Uterus (tissue), 4 donors: ENCODE measurements around the gene QKI. TPM values are rescaled to one million over a fixed set of nuclear protein-coding genes. Genes with fewer than 3 reads are reported as not detected.

Experiments
- DNase-seq, 2 donors: peaks; one replicate each; pipeline ENCODE4 v3.0.0-alpha.2; 2019 to 2020
- H3K27ac ChIP-seq, 2 donors: fragments of 200-600 bp; sonication (generic); 1 replicate in 1 of 2; 2 replicates in 1 of 2; pipeline ENCODE4 v1.5.1; 2016 to 2018
- H3K27me3 ChIP-seq, 2 donors: fragments of 200-600 bp; sonication (generic); one replicate each; pipeline ENCODE4 v1.5.1; 2018 to 2019; ENCODE audit warnings: control low read depth in 1 of 2
- H3K36me3 ChIP-seq, 2 donors: fragments of 200-600 bp; sonication (generic); one replicate each; pipeline ENCODE4 v1.5.1; 2019; ENCODE audit warnings: control low read depth in 1 of 2
- H3K4me1 ChIP-seq, 2 donors: fragments of 200-600 bp; sonication (generic); one replicate each; pipeline ENCODE4 v1.5.1; 2018 to 2019; ENCODE audit warnings: control low read depth in 1 of 2
- H3K4me3 ChIP-seq, 2 donors: fragments of 200-600 bp; sonication (generic); 1 replicate in 1 of 2; 2 replicates in 1 of 2; pipeline ENCODE4 v1.5.1; 2018 to 2019; ENCODE audit warnings: mild to moderate bottlenecking in 1 of 2
- H3K9me3 ChIP-seq, 2 donors: fragments of 200-600 bp; sonication (generic); one replicate each; pipeline ENCODE4 v1.5.1; 2019; ENCODE audit warnings: control low read depth in 1 of 2
- CTCF ChIP-seq, 4 experiments: fragments of 200-600 bp in 2 of 4; fragments of 450-650 bp in 2 of 4; sonication (generic) in 2 of 4; IDR thresholded peaks; one replicate each; pipeline ENCODE4 v1.5.1; 2016 to 2019; ENCODE audit warnings: antibody characterized with exemption in 4 of 4, mild to moderate bottlenecking in 2 of 4, moderate library complexity in 1 of 4
- POLR2A ChIP-seq, 2 donors: fragments of 450-650 bp; IDR thresholded peaks; one replicate each; pipeline ENCODE4 v1.6.1; 2016; ENCODE audit warnings: antibody characterized with exemption in 2 of 2, mild to moderate bottlenecking in 1 of 2, moderate library complexity in 1 of 2
- intact Hi-C: fragments of 100-400 bp; cut with DNase I; formaldehyde crosslinking; loops from one replicate; pipeline ENCODE4 v1.15.1; 2023; ENCODE audit warnings: low total_unique reads
- total RNA-seq, 4 donors: library from RNA; depleted of rRNA in 3 of 4; stranded (reverse); fragments of >200 nt in 3 of 4; gene quantifications; one replicate each; pipeline versions ENCODE4 v1.1.0 to v1.2.4, GENCODE V29; 2014 to 2023
- donor health status: DM: yes; HTN: yes; CAD: no.

The QKI gene
- total RNA-seq, 4 donors from 2014 or later = 93.5 to 213 (median 164) TPM

GRCh38 chr6:163420289-163420614 is 5.7 kb downstream of the QKI start:
- intact Hi-C loops = no loop called here
- no peaks in the 10 kb centered on the region for H3K9me3 ChIP-seq
- no peak overlapping the region for H3K4me3 ChIP-seq
- TF ChIP-seq POLR2A (IDR thresholded peaks at IDR 0.05) = no peak
- TF ChIP-seq CTCF (IDR thresholded peaks at IDR 0.05) = no peak
- peak overlapping the region; percentile 38 to 100 for H3K27ac ChIP-seq
- H3K27me3 ChIP-seq = no peaks in the 10 kb centered on the region
- H3K4me1 ChIP-seq = peaks cover 7 to 8% of the 10 kb centered on the region in 2 donors
- H3K36me3 ChIP-seq = no peaks in the 10 kb centered on the region
- DNase-seq = no peak

DNA sequence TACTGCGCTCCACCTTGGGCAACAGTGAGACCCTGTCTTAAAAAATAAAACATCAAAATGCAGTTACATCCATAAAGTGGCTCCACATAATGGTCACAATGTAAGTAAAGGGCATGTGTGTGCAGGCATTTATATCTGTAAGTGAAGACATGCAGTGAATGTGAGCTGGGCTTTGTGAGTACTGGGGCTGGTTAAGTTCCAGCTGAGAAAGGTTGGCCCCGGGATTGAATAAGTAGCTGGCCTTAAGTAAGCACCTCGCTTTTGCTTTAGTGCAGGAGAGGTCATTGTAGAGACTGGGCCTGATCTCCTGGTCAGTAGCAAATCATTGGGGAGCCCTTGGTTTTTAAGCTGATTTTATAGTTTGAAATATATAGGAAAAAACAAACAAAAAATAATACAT is 8.0 kb downstream of the QKI start:
- H3K36me3 ChIP-seq = no peaks in the 10 kb centered on the region
- no peak overlapping the region for H3K27ac ChIP-seq
- H3K4me3 ChIP-seq = no peak overlapping the region

GRCh38 chr6:163423696-163424095 is 9.2 kb downstream of the QKI start:
- no peaks in the 10 kb centered on the region for H3K36me3 ChIP-seq
- no peak for DNase-seq
- TF ChIP-seq CTCF (IDR thresholded peaks at IDR 0.05) (no peak), POLR2A (IDR thresholded peaks at IDR 0.05) (no peak)
- no peak overlapping the region for H3K4me3 ChIP-seq
- H3K27me3 ChIP-seq = no peaks in the 10 kb centered on the region
- H3K4me1 ChIP-seq = peaks cover 8 to 21% of the 10 kb centered on the region in 2 donors
- no peak overlapping the region for H3K27ac ChIP-seq
- no peaks in the 10 kb centered on the region for H3K9me3 ChIP-seq
- intact Hi-C loops = no loop called here

More for the DNA sequence above, 8.0 kb downstream of the QKI start:
- TF ChIP-seq CTCF (IDR thresholded peaks at IDR 0.05) (no peak), POLR2A (IDR thresholded peaks at IDR 0.05) (no peak)
- intact Hi-C loops = no loop called here
- DNase-seq = no peak
- Histone ChIP-seq H3K4me1 (peaks cover 8 to 11% of the 10 kb centered on the region in 2 donors), H3K27me3 (no peaks in the 10 kb centered on the region), H3K9me3 (no peaks in the 10 kb centered on the region)

DNA sequence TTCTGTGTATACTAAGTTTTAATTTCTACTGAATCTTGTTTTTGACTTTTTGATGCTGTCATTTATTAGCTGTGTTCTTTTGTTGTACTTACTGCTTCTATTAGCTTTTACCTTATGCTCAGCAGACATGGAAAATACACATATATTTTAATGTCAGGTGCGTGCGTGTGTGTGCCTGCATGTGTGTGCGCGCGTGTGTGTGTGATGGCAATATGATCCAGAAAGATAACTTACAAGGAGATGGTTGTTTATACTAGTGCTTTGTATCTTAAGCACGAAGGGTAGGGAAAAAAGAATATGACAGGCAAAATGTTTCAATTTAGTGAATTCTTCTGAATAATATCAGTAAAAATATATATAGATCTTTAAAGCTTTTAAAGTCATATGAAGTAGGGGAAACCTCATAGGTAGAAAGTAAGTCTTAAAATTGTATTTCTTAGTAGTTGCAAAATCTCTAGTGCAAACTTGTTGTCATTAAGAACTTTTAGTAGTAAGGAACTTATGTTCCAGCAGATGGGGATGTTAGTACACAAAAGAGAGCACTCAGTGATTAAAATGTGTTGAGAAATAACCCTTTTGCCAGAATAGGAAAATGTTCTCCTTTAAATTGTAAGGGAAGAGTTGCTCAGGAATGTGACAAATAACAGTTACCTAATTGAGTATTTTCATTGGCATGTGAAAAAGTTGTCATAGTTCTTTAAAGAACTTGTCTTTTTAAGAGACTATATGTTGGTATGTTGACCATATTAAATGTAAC is 13.2 kb downstream of the QKI start:
- DNase-seq = no peak
- TF ChIP-seq CTCF (IDR thresholded peaks at IDR 0.05) = peak; percentile 31 to 70 (median 42)
- no peak for TF ChIP-seq POLR2A (IDR thresholded peaks at IDR 0.05)
- intact Hi-C loops = no loop called here
- Histone ChIP-seq H3K9me3 (no peaks in the 10 kb centered on the region), H3K27ac (no peak overlapping the region), H3K27me3 (no peaks in the 10 kb centered on the region), H3K4me3 (no peak overlapping the region), H3K36me3 (no peaks in the 10 kb centered on the region), H3K4me1 (peaks cover 0 to 21% of the 10 kb centered on the region in 2 donors)

DNA sequence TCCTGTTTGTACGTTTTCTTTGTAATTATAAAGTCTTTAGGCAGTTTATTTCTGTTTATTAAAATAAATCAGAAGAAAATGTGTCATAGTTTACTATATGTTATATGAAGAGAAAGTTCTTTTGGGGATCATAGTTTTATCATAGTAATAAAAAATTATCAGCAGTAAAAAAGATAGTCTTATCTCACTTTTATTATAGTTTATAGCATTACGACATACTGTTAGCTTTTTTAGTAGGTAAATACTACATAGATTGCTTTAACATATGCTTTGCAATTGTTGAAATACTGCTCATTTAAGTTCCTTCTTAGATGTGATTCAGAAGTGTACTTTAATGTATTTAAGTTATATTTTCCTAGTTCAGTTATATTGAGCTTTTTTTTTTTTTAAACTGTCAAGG is 13.9 kb downstream of the QKI start:
- Histone ChIP-seq H3K4me1 (peaks cover 0 to 19% of the 10 kb centered on the region in 2 donors), H3K27me3 (no peaks in the 10 kb centered on the region), H3K27ac (no peak overlapping the region), H3K36me3 (no peaks in the 10 kb centered on the region), H3K9me3 (no peaks in the 10 kb centered on the region), H3K4me3 (no peak overlapping the region)
- intact Hi-C loops = no loop called here
- no peak for DNase-seq
- TF ChIP-seq POLR2A (IDR thresholded peaks at IDR 0.05) = no peak
- no peak for TF ChIP-seq CTCF (IDR thresholded peaks at IDR 0.05)
